Measurements from ENCODE around the gene IL17B.

IL17B gene

DNA sequence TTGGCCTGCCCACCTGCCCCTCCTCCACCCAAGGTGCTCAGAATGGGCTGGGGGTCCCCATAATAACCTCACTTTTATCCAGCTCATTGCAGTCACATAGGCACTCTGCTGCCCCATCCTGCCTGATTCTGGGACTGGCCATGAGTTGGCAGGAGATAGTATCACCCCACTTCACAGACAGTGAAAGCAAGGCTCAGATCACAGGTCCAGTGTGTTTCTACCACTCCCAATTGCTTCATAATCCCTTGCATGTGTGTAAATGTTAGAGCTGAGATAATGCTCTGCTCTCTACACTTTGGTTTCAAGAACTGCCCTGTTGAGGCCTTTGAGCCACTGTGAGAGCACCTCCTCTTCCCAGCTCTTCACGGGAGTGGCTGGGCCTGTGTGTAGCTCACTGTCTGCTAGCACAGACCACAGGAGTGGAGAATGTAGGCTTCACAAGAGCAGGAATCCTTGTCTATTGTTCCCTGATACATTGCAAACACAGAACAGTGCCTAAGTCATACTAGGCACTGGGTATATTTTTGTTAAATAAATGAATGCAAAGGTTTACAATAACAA is 12.8 kb downstream of the IL17B start:
- ATAC-seq (no peak), DNase-seq (no peak)
- H3K4me1 Mint-ChIP-seq, result peaks cover 2% of the 10 kb centered on the region
- peaks cover 4% of the 10 kb centered on the region for H3K36me3 Mint-ChIP-seq (ENCODE audit: low read depth)
- H3K4me3 Mint-ChIP-seq, result no peak overlapping the region
- no peaks in the 10 kb centered on the region for H3K9me3 Mint-ChIP-seq
- no peak overlapping the region for H3K27ac Mint-ChIP-seq
- no peaks in the 10 kb centered on the region for H3K27me3 Mint-ChIP-seq

DNA sequence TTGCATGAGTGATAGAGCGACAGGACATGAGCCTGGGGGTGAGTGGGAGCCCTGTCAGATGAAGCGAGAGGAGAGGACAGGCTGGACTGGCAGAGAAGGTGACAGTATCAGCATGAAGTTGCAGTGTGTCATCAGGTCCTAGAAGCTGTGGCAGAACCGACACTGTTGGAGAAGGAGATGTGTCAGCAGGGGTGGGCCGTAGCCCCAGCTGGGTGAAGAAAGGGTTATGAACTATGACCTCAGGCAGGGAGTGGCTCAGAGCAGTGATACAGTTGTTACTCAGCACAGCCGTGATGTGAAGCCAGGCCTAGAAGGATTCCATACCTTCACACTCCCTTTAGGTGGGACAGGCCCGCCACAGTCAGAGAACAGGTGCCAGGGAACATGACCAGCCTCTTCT is 13.7 kb downstream of the IL17B start:
- no peaks in the 10 kb centered on the region for H3K9me3 Mint-ChIP-seq
- no peak overlapping the region for H3K27ac Mint-ChIP-seq
- peaks cover 4% of the 10 kb centered on the region for H3K36me3 Mint-ChIP-seq (ENCODE audit: low read depth)
- no peak overlapping the region for H3K4me3 Mint-ChIP-seq
- H3K4me1 Mint-ChIP-seq, result peaks cover 7% of the 10 kb centered on the region
- H3K27me3 Mint-ChIP-seq, result no peaks in the 10 kb centered on the region
- DNase-seq (no peak), ATAC-seq (peak; percentile 6)

DNA sequence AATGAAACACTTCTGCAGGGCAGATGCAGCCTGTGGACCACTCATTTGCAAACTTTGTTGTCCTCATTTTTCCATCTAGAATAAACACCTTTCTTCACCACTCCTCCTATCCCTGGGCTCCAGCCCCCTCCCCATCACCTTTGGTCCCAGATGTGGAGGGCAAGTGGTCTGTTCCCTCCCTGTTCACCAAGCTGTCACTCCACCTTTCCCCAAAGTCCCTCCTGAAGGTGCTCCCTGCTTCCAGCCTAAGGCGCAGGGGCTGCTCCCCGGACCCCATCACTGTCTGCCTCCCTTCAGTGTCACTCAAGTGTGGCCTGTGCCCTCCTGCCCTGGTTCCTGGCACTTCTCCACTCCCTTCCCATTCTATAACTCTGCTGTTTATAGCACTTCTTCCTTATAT is 14.4 kb downstream of the IL17B start:
- Mint-ChIP-seq H3K9me3 (no peaks in the 10 kb centered on the region), H3K27me3 (no peaks in the 10 kb centered on the region), H3K36me3 (ENCODE audit: low read depth) (peaks cover 4% of the 10 kb centered on the region), H3K4me1 (peaks cover 14% of the 10 kb centered on the region), H3K27ac (no peak overlapping the region), H3K4me3 (no peak overlapping the region)
- DNase-seq, result no peak
- no peak for ATAC-seq

DNA sequence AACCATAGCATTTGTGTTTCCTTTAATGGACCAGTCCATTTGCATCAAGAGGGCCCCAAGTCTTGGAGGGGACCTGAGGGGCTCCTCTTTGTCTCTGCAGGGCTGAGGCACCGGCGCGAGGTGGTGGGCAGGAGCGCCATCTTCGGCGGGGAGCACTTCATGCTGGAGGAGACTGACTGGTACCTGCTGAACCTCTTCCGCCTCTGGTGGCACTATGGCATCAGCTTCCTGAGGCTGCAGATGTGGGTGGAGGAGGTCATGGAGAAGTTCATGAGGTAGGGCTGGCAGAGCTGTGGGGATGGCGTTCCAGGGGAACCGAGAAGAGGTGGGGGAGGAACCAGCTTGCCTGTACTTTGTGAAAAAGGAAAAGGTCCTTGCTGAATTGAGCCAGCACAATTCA is 15.2 kb downstream of the IL17B start:
- H3K9me3 Mint-ChIP-seq, result no peaks in the 10 kb centered on the region
- DNase-seq (no peak), ATAC-seq (no peak)
- H3K36me3 Mint-ChIP-seq (ENCODE audit: low read depth), result peaks cover 6% of the 10 kb centered on the region
- no peak overlapping the region for H3K27ac Mint-ChIP-seq
- no peaks in the 10 kb centered on the region for H3K27me3 Mint-ChIP-seq
- H3K4me3 Mint-ChIP-seq, result no peak overlapping the region
- peaks cover 20% of the 10 kb centered on the region for H3K4me1 Mint-ChIP-seq

DNA sequence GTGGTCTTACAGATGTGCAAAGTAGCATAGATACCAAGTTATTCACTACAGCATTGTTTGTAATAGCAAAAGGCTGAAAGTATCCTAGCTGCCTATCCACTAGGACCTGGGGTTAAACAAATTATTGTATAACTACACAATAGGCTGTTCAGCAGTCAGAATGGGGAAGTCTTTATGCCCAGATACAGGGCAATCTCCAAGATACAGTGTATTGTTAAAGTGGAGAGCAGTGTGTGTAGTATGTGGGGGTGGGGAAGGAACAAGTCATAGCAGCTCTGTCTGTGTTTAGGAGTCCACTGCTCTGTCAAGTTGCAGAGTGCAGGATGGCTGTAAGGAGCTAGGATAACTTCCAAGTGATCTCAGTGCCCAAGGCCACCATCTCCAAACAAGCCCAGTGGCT is 15.7 kb downstream of the IL17B start:
- H3K9me3 Mint-ChIP-seq, result no peaks in the 10 kb centered on the region
- no peak for DNase-seq
- no peak overlapping the region for H3K27ac Mint-ChIP-seq
- peaks cover 25% of the 10 kb centered on the region for H3K4me1 Mint-ChIP-seq
- peaks cover 5% of the 10 kb centered on the region for H3K36me3 Mint-ChIP-seq (ENCODE audit: low read depth)
- ATAC-seq, result no peak
- H3K4me3 Mint-ChIP-seq, result no peak overlapping the region
- H3K27me3 Mint-ChIP-seq, result no peaks in the 10 kb centered on the region

DNA sequence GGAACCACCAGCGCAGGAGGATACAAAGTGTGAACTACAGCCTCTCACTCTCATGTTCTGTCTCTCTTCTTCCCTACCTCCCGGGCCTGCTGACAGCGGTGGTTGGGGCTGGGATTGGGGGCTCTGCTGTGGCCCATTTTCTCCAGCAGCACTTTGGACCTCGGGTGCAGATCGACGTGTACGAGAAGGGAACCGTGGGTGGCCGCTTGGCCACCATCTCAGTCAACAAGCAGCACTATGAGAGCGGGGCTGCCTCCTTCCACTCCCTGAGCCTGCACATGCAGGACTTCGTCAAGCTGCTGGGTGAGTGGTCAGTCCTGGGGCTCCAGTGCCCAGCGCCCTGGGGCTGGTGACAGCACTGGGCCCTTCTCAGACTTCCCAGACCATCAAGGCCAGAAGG is 16.6 kb downstream of the IL17B start:
- peaks cover 28% of the 10 kb centered on the region for H3K4me1 Mint-ChIP-seq

DNA sequence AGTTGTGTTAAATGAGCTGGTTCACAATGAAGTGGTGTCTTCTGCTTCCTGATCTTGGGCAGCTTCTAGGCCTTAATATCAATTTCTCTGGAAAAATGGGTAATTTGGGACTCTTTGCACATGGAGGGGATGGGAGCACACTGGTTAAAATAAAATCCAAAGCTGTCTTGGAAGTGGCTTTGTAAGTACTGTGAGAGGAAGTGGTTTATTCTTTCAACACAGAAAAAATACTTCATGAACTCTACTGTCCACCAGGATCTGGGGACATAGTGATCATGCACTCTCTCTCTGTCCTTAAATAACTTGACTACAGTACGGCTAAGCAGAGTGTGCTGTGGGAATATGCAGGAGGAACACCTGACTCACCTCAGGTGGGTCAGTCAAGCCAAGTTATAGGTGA is 18.8 kb downstream of the IL17B start:
- Mint-ChIP-seq H3K27me3 (no peaks in the 10 kb centered on the region), H3K27ac (no peak overlapping the region), H3K4me3 (no peak overlapping the region), H3K4me1 (peaks cover 47% of the 10 kb centered on the region), H3K36me3 (ENCODE audit: low read depth) (peaks cover 9% of the 10 kb centered on the region), H3K9me3 (no peaks in the 10 kb centered on the region)
- DNase-seq (no peak), ATAC-seq (no peak)

More for the DNA sequence above, 16.6 kb downstream of the IL17B start:
- ATAC-seq (no peak), DNase-seq (no peak)
- Mint-ChIP-seq H3K27ac (no peak overlapping the region), H3K4me3 (no peak overlapping the region), H3K36me3 (ENCODE audit: low read depth) (peaks cover 2% of the 10 kb centered on the region), H3K9me3 (no peaks in the 10 kb centered on the region), H3K27me3 (no peaks in the 10 kb centered on the region)

DNA sequence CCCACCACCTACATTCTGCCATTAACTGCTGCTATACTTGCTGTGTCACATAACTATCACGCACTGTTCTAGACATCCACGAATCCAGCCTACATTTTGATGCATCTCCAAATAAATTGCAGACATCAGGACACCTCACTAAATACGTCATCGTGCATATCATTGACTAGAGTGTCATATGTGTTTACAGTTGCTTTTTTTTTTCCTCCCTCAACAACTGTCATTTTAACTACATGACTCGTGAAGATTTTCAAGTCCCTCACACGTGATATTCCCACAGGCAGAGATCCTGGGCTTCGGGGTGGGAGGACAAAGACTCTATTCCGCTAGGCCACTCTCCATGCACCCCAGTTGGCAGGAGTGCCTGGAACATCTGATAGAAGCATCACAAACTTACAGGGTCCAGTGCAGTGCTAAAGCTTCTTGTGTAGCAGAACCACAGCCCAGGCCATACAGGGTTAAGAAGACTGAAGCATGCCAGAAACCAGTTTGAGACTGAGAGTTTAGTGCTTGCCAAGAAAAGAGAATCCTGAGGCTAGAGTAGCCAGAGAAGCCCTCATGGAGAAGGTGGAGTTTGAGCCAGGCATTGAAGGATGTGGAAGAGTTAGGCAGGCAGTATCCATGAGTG is 20.1 kb downstream of the IL17B start:
- H3K4me1 Mint-ChIP-seq, result peaks cover 54% of the 10 kb centered on the region
- peak overlapping the region; percentile 95 for H3K4me3 Mint-ChIP-seq
- no peak for DNase-seq
- ATAC-seq, result no peak
- peak overlapping the region; percentile 52 for H3K27ac Mint-ChIP-seq
- no peaks in the 10 kb centered on the region for H3K9me3 Mint-ChIP-seq
- H3K27me3 Mint-ChIP-seq, result no peaks in the 10 kb centered on the region
- H3K36me3 Mint-ChIP-seq (ENCODE audit: low read depth), result peaks cover 20% of the 10 kb centered on the region

DNA sequence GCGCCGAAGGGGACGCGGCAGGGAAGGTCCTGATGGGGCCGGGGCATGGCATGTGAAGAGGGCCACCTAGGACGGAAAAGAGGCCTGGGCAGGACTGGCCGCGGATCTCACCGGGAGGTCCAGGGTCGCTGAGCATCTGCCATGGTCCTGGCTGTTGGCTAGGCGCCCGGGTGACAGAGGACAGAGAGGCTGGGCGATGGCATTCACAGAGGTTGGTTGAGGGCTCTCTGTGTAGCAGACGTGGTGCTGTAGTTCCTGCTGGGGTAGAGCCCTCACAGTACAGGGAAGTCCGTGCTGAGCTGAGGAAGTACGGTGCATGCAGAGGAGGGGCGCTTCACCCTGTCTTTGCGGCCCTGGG is 20.8 kb downstream of the IL17B start:
- Mint-ChIP-seq H3K4me3 (peak overlapping the region; percentile 95), H3K4me1 (peaks cover 59% of the 10 kb centered on the region), H3K9me3 (no peaks in the 10 kb centered on the region), H3K27ac (peak overlapping the region; percentile 89), H3K27me3 (no peaks in the 10 kb centered on the region), H3K36me3 (ENCODE audit: low read depth) (peaks cover 26% of the 10 kb centered on the region)
- DNase-seq (peak; percentile 18), ATAC-seq (peak; percentile 6)

DNA sequence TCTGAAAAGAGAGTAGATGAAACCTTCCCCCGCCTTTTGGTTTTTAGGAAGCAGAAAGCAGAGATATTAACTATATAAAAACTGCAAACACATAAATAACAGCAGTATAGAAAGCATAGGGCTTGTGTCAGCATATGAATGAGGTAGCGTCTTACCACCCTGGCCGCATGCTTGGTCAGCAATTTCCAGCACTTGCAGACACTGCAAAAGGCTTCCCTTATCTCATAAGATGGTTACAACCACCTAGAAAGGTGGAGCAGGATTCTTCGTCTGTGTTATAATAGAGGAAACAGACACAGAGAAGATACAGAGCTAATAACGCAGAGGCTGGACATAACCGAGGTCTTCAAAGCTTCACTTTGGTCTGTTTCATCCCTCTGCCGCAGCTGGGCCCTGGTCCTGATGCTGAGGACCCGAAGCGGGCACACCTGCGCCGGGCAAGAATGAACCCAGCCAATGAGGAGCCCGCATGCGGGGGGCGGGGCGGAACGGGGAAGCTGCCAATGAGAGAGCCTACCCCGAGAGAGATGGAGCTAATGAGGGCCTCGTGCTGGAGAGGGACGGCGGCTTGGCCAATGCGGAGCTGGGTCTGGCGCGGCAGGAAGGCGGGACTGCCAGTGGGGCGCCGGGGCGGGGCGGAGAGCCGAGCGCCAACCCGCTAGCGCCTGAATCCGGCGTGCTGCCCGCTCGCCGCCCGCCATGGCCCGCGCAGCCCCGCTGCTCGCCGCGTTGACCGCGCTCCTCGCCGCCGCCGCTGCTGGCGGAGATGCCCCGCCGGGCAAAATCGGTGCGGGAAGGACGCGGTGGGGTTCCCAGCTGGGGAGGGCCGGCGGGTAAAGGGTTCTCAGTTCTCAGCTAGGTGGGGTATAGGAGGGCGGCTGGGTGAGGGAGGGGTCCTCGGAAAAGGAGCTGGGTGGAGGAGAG is 21.5 kb downstream of the IL17B start, which contains the start of gene PCYOX1L:
TSS of gene PCYOX1L (plus strand) at position 677 of the 924 bp plus-strand sequence. CDS start at position 700, 23 bp downstream.
- Mint-ChIP-seq H3K9me3 (no peaks in the 10 kb centered on the region), H3K4me3 (peak within 1 kb of the TSS; percentile 95), H3K4me1 (peaks cover 62% of the 10 kb centered on the region), H3K36me3 (ENCODE audit: low read depth) (peaks cover 29% of the 10 kb centered on the region), H3K27me3 (no peaks in the 10 kb centered on the region), H3K27ac (peak within 1 kb of the TSS; percentile 89)
- ATAC-seq (peak; percentile 99), DNase-seq (peak; percentile 98)

DNA sequence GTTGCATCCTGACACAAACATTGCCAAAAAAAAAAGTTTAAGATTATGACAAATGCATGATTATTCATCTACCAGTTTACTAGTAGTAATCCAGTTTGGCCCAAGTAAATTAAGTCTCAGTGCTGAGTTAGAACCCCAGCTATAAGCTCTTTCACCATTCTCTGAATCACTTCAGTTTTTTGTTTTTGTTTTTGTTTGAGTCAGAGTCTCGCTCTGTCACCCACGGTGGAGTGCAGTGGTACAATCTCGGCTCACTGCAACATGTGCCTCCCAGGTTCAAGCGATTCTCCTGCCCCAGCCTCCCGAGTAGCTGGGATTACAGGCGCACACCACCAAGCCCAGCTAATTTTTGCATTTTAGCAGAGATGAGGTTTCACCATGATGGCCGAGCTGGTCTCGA is 22.7 kb downstream of the IL17B start:
- Mint-ChIP-seq H3K27me3 (no peaks in the 10 kb centered on the region), H3K36me3 (ENCODE audit: low read depth) (peaks cover 41% of the 10 kb centered on the region), H3K9me3 (no peaks in the 10 kb centered on the region), H3K4me1 (peaks cover 74% of the 10 kb centered on the region), H3K4me3 (peak overlapping the region; percentile 39), H3K27ac (no peak overlapping the region)
- ATAC-seq, result no peak
- DNase-seq, result no peak

DNA sequence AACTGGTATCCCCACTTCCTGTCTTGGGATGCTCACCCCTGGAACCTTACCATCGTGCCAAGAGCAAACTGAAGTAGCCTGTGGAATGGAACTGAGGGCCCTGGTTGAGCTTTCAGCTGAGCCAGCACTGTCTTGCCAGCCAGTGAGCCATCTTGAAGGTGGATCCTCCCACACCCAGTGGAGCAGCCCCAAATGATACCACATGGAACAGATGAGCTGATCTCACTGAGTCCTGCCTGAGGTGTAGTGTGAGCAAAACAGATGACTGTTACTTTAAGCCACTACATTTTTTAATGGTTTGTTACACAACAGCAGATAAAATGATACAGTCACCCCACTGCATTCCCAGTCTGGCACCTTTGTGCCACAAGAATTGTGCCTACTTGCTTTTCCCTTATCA is 23.4 kb downstream of the IL17B start:
- peak overlapping the region; percentile 53 for H3K27ac Mint-ChIP-seq
- peaks cover 48% of the 10 kb centered on the region for H3K36me3 Mint-ChIP-seq (ENCODE audit: low read depth)
- H3K27me3 Mint-ChIP-seq, result no peaks in the 10 kb centered on the region
- H3K4me3 Mint-ChIP-seq, result no peak overlapping the region
- no peaks in the 10 kb centered on the region for H3K9me3 Mint-ChIP-seq
- H3K4me1 Mint-ChIP-seq, result peaks cover 77% of the 10 kb centered on the region
- no peak for DNase-seq
- ATAC-seq, result no peak

DNA sequence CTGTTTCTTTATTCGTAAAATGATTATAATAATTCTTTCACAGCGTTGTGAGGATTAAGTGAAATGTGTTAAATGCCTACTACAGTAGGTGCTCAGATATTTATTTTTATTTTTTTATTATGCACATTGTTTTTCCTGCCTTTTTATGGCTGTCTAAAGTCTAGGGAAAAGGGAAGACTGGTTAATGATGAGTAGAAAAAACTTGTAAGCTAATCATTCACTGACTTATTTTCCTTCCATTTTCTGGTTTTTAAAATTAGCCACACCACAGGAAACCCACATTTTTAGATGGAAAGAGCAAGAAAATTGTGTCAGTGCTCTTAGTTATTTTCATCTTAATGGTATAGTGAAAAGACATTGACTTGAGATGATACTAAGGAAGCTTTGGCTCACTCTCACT is 25.2 kb downstream of the IL17B start:
- ATAC-seq (no peak), DNase-seq (no peak)
- no peaks in the 10 kb centered on the region for H3K27me3 Mint-ChIP-seq
- peaks cover 77% of the 10 kb centered on the region for H3K4me1 Mint-ChIP-seq
- H3K27ac Mint-ChIP-seq, result peak overlapping the region; percentile 13
- H3K36me3 Mint-ChIP-seq (ENCODE audit: low read depth), result peaks cover 64% of the 10 kb centered on the region
- H3K9me3 Mint-ChIP-seq, result no peaks in the 10 kb centered on the region
- H3K4me3 Mint-ChIP-seq, result no peak overlapping the region

DNA sequence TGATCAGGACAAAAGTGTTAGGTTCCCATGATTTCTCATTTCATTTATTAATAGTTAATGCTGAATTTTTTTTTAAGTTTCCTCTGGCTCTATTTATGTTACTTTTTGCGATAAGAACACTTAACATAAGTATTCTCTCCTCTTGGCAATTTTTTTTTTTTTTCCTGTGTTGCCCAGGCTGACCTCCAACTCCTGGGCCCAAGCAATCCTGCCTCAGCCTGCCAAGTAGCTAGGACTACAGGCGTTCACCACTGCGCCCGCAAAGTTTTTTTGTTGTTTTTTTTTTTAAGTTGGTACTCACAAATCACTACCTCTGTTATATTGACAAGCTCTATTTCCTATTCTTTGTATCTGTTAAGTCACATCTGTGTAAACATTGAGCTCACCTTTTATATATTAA is 26.9 kb downstream of the IL17B start:
- Mint-ChIP-seq H3K4me1 (peaks cover 83% of the 10 kb centered on the region), H3K27me3 (no peaks in the 10 kb centered on the region), H3K36me3 (ENCODE audit: low read depth) (peaks cover 81% of the 10 kb centered on the region), H3K4me3 (no peak overlapping the region), H3K27ac (no peak overlapping the region), H3K9me3 (no peaks in the 10 kb centered on the region)
- DNase-seq (no peak), ATAC-seq (no peak)

DNA sequence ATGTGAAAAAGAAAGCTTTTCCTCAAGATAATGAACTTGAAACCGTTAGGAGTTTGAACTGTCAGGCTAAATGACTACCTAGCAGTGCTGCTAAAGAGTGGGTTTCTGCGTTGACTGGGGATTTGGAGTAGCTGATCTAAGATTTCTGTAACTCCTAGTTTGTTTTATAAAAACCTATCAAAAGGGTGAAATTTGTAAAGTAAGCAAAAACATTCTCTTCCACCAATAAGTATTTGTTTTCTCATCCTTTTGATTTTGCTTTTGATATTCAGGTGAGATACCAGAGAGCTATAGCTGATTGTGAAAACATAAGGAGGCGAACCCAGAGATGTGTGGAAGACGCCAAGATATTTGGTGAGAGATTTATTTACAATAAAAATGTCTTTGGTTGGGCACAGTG is 29.7 kb downstream of the IL17B start:
- Mint-ChIP-seq H3K4me3 (no peak overlapping the region), H3K27ac (no peak overlapping the region), H3K9me3 (no peaks in the 10 kb centered on the region), H3K36me3 (ENCODE audit: low read depth) (peaks cover 81% of the 10 kb centered on the region), H3K27me3 (no peaks in the 10 kb centered on the region), H3K4me1 (peaks cover 78% of the 10 kb centered on the region)
- DNase-seq, result no peak
- no peak for ATAC-seq

All from activated naive CD8-positive, alpha-beta T cell treated with anti-CD3 and anti-CD28 coated beads, Interleukin-2, amount 50 U/mL, for 24 hours (primary cell).